SK-N-MC (cell line): ENCODE data around the gene NWD2.

Experiments
- EZH2 ChIP-seq: fragments of 200-600 bp; sonication (generic); IDR thresholded peaks from one replicate; pipeline ENCODE4 v1.6.1; 2017; ENCODE audit warnings: antibody characterized with exemption
- FOXP2 ChIP-seq: optimal IDR thresholded peaks from 2 replicates; pipeline ENCODE3; 2011; ENCODE audit warnings: mild to moderate bottlenecking, moderate library complexity; ENCODE audit not compliant: insufficient read depth; ENCODE audit errors: extremely low read length, control extremely low read depth
- POLR2AphosphoS5 ChIP-seq: IDR thresholded peaks from 2 replicates; pipeline ENCODE4 v1.6.1; 2012; ENCODE audit warnings: mild to moderate bottlenecking, low read depth, low read length, borderline replicate concordance

- TF ChIP-seq EZH2 (no peak), POLR2AphosphoS5 (no peak), FOXP2 (no peak)
Observed at GRCh38 chr4:37427193-37427592, 182.7 kb downstream of the NWD2 start.
